Naive B cell (primary cell): ENCODE data around the gene ATP1B2. TPM values are rescaled to one million over a fixed set of nuclear protein-coding genes. Genes with fewer than 3 reads are reported as not detected.

ENCODE experiments used
- ATAC-seq, 2 donors: fragments of 150-1000 bp; cut with Tn5 transposase; 2 replicates each; pipeline ENCODE4 v1.10.0; 2021; ENCODE audit warnings: low read depth in 2 of 2, mild to moderate bottlenecking in 2 of 2, moderate library complexity in 2 of 2
- DNase-seq: peaks from one replicate; pipeline ENCODE4 v3.0.0; 2022
- H3K27ac Mint-ChIP-seq, 6 donors: one replicate each; pipeline ENCODE4 v1.8.0; 2020 to 2022; ENCODE audit warnings: mild to moderate bottlenecking in 6 of 6, mixed read lengths in 6 of 6, moderate library complexity in 5 of 6, inconsistent platforms in 2 of 6
- H3K27me3 Mint-ChIP-seq, 3 donors: one replicate each; pipeline ENCODE4 v1.8.0; 2021 to 2022; ENCODE audit warnings: mixed read lengths in 3 of 3, mild to moderate bottlenecking in 1 of 3
- H3K36me3 Mint-ChIP-seq, 2 donors: one replicate each; pipeline ENCODE4 v1.8.0; 2020 to 2022; ENCODE audit warnings: mixed read lengths in 2 of 2, inconsistent platforms in 1 of 2, mild to moderate bottlenecking in 1 of 2
- H3K4me1 Mint-ChIP-seq, 3 donors: one replicate each; pipeline ENCODE4 v1.8.0; 2020 to 2022; ENCODE audit warnings: mixed read lengths in 3 of 3, inconsistent platforms in 1 of 3, mild to moderate bottlenecking in 1 of 3, moderate library complexity in 1 of 3
- H3K4me3 Mint-ChIP-seq, 8 donors: one replicate each; pipeline ENCODE4 v1.8.0; 2020 to 2022; ENCODE audit warnings: mild to moderate bottlenecking in 8 of 8, mixed read lengths in 8 of 8, moderate library complexity in 8 of 8, inconsistent platforms in 2 of 8
- H3K9me3 Mint-ChIP-seq, 7 donors: one replicate each; pipeline ENCODE4 v1.8.0; 2020 to 2022; ENCODE audit warnings: mixed read lengths in 7 of 7, mild to moderate bottlenecking in 5 of 7, inconsistent platforms in 2 of 7, moderate library complexity in 1 of 7
- polyA plus RNA-seq, 6 donors: library from polyadenylated mRNA; unstranded; fragments of 300-500 nt; fragmentation: Illumina TruSeq; gene quantifications; one replicate each; pipeline ENCODE4 v1.2.3, GENCODE V29; 2021; ENCODE audit warnings: low read depth in 6 of 6

The ATP1B2 gene
- polyA plus RNA-seq, 6 donors from 2014 or later: 0.08 to 0.21 TPM; not detected in 4

- peaks cover 0 to 1% (median 0%) of the 10 kb centered on the region in 7 donors for H3K9me3 Mint-ChIP-seq
- ATAC-seq: no peak
- H3K4me1 Mint-ChIP-seq: peaks cover 15 to 18% (median 17%) of the 10 kb centered on the region in 3 donors
- H3K36me3 Mint-ChIP-seq: peaks cover 27 to 49% of the 10 kb centered on the region in 2 donors
- peaks cover 20 to 39% (median 37%) of the 10 kb centered on the region in 3 donors for H3K27me3 Mint-ChIP-seq
- no peak for DNase-seq
- H3K4me3 Mint-ChIP-seq: no peak overlapping the region
- no peak overlapping the region for H3K27ac Mint-ChIP-seq
Measured at GRCh38 chr17:7700510-7700909, 49.8 kb downstream of the ATP1B2 start.

GRCh38 chr17:7701681-7702080 lies 51.0 kb downstream of the ATP1B2 start:
- Mint-ChIP-seq H3K36me3 (peaks cover 16 to 44% of the 10 kb centered on the region in 2 donors), H3K27me3 (peaks cover 30 to 51% (median 49%) of the 10 kb centered on the region in 3 donors), H3K27ac (no peak overlapping the region), H3K9me3 (peaks cover 0 to 1% (median 0%) of the 10 kb centered on the region in 7 donors), H3K4me1 (peaks cover 22 to 23% (median 22%) of the 10 kb centered on the region in 3 donors), H3K4me3 (peak overlapping the region in 1 of 8 donors; percentile 59)
- no peak for DNase-seq
- no peak for ATAC-seq

- Mint-ChIP-seq H3K9me3 (peaks cover 0 to 1% (median 0%) of the 10 kb centered on the region in 7 donors), H3K27ac (peak overlapping the region in 1 of 6 donors; percentile 81), H3K4me3 (no peak overlapping the region), H3K36me3 (peaks cover 16 to 42% of the 10 kb centered on the region in 2 donors), H3K4me1 (peaks cover 22 to 23% (median 22%) of the 10 kb centered on the region in 3 donors), H3K27me3 (peaks cover 37 to 60% (median 58%) of the 10 kb centered on the region in 3 donors)
- DNase-seq: no peak
- ATAC-seq: no peak
Measured at GRCh38 chr17:7702776-7703175, 52.0 kb downstream of the ATP1B2 start.

- Mint-ChIP-seq H3K36me3 (peaks cover 11 to 42% of the 10 kb centered on the region in 2 donors), H3K9me3 (peaks cover 0 to 1% (median 0%) of the 10 kb centered on the region in 7 donors), H3K27ac (peak overlapping the region in 4 of 6 donors; percentile 2 to 81 (median 73)), H3K4me1 (peaks cover 22 to 23% (median 22%) of the 10 kb centered on the region in 3 donors), H3K27me3 (peaks cover 40 to 69% (median 65%) of the 10 kb centered on the region in 3 donors), H3K4me3 (peak overlapping the region in 7 of 8 donors; percentile 63 to 87 (median 77))
- DNase-seq (no peak), ATAC-seq (peak; percentile 52 to 57)
Measured at GRCh38 chr17:7703584-7704479, 53.1 kb downstream of the ATP1B2 start.

GRCh38 chr17:7704601-7705268 lies 54.0 kb downstream of the ATP1B2 start, which contains the start of gene EFNB3:
EFNB3 (plus strand) TSS chr17:7705202; CDS start chr17:7705599, 397 bp downstream.
- ATAC-seq (peak; percentile 39 to 41), DNase-seq (no peak)
- H3K27me3 Mint-ChIP-seq: peaks cover 40 to 74% (median 69%) of the 10 kb centered on the region in 3 donors
- H3K4me3 Mint-ChIP-seq: peak within 1 kb of the TSS in 7 of 8 donors; percentile 72 to 87 (median 77)
- peaks cover 0 to 1% (median 0%) of the 10 kb centered on the region in 7 donors for H3K9me3 Mint-ChIP-seq
- peak within 1 kb of the TSS in 4 of 6 donors; percentile 29 to 95 (median 80) for H3K27ac Mint-ChIP-seq
- H3K36me3 Mint-ChIP-seq: peaks cover 11 to 43% of the 10 kb centered on the region in 2 donors
- peaks cover 22 to 23% (median 23%) of the 10 kb centered on the region in 3 donors for H3K4me1 Mint-ChIP-seq

- Mint-ChIP-seq H3K27me3 (peaks cover 45 to 83% (median 77%) of the 10 kb centered on the region in 3 donors), H3K9me3 (peaks cover 0 to 3% (median 0%) of the 10 kb centered on the region in 7 donors), H3K27ac (peak overlapping the region in 3 of 6 donors; percentile 29 to 95 (median 74)), H3K36me3 (peaks cover 11 to 46% of the 10 kb centered on the region in 2 donors), H3K4me1 (peaks cover 30 to 31% (median 31%) of the 10 kb centered on the region in 3 donors), H3K4me3 (peak overlapping the region in 7 of 8 donors; percentile 2 to 80 (median 58))
- ATAC-seq: peak; percentile 36 to 46
- no peak for DNase-seq
Measured at GRCh38 chr17:7705269-7706255, 54.8 kb downstream of the ATP1B2 start.

GRCh38 chr17:7706631-7707354 lies 56.1 kb downstream of the ATP1B2 start:
- H3K4me1 Mint-ChIP-seq: peaks cover 30 to 35% (median 34%) of the 10 kb centered on the region in 3 donors
- H3K27me3 Mint-ChIP-seq: peaks cover 54 to 89% (median 81%) of the 10 kb centered on the region in 3 donors
- H3K4me3 Mint-ChIP-seq: peak overlapping the region in 3 of 8 donors; percentile 9 to 58 (median 27)
- no peak for ATAC-seq
- no peak for DNase-seq
- peaks cover 4 to 34% of the 10 kb centered on the region in 2 donors for H3K36me3 Mint-ChIP-seq
- peaks cover 0 to 4% (median 0%) of the 10 kb centered on the region in 7 donors for H3K9me3 Mint-ChIP-seq
- H3K27ac Mint-ChIP-seq: peak overlapping the region in 1 of 6 donors; percentile 32

Other genes with a start within 250 kb of the ATP1B2 start
- gene TMEM256, start 246.8 kb upstream of the ATP1B2 start, polyA plus RNA-seq: 10 to 100 TPM; 73.4 to 90.2 (median 81.3) TPM
- gene NLGN2, start 243.1 kb upstream of the ATP1B2 start, polyA plus RNA-seq: not detected
- not detected for gene SPEM1, start 230.6 kb upstream of the ATP1B2 start, polyA plus RNA-seq
- not detected for gene SPEM2, start 225.3 kb upstream of the ATP1B2 start, polyA plus RNA-seq
- not detected for gene SPEM3, start 222.1 kb upstream of the ATP1B2 start, polyA plus RNA-seq
- 10 to 100 TPM in 5 of 6 donors, 1 to 10 TPM in 1; 9.6 to 19.8 (median 13.5) TPM for gene TMEM102, start 215.5 kb upstream of the ATP1B2 start, polyA plus RNA-seq
- under 1 TPM in 1 of 6 donors, not detected in 5; 0.16 TPM for gene FGF11, start 211.4 kb upstream of the ATP1B2 start, polyA plus RNA-seq
- gene CHRNB1, start 205.9 kb upstream of the ATP1B2 start, polyA plus RNA-seq: 10 to 100 TPM; 12.6 to 21.6 (median 15.6) TPM
- 10 to 100 TPM in 4 of 6 donors, 1 to 10 TPM in 2; 5.3 to 19.2 (median 10.5) TPM for gene ZBTB4, start 171.3 kb upstream of the ATP1B2 start, polyA plus RNA-seq
- gene SLC35G6, start 169.5 kb upstream of the ATP1B2 start, polyA plus RNA-seq: under 1 TPM in 2 of 6 donors, not detected in 4; 0.14 to 0.39 TPM
- gene POLR2A, start 166.6 kb upstream of the ATP1B2 start, polyA plus RNA-seq: 10 to 100 TPM; 13.6 to 88.9 (median 47.1) TPM
- 10 to 100 TPM; 21.6 to 33.3 (median 28.0) TPM for gene TNFSF12, start 101.9 kb upstream of the ATP1B2 start, polyA plus RNA-seq
- 10 to 100 TPM; 32.2 to 43.1 (median 38.5) TPM for gene TNFSF13, start 92.2 kb upstream of the ATP1B2 start, polyA plus RNA-seq
- 10 to 100 TPM; 16.0 to 21.9 (median 18.2) TPM for gene SENP3, start 89.0 kb upstream of the ATP1B2 start, polyA plus RNA-seq
- gene CD68, start 71.3 kb upstream of the ATP1B2 start, polyA plus RNA-seq: 1 to 10 TPM; 3.3 to 7.4 (median 6.8) TPM
- 10 to 100 TPM; 27.8 to 59.7 (median 43.1) TPM for gene MPDU1, start 67.1 kb upstream of the ATP1B2 start, polyA plus RNA-seq
- gene SOX15, start 60.8 kb upstream of the ATP1B2 start, polyA plus RNA-seq: not detected
- gene FXR2, start 36.0 kb upstream of the ATP1B2 start, polyA plus RNA-seq: 10 to 100 TPM in 5 of 6 donors, 1 to 10 TPM in 1; 7.8 to 20.1 (median 12.5) TPM
- gene SAT2, start 23.1 kb upstream of the ATP1B2 start, polyA plus RNA-seq: 10 to 100 TPM; 34.2 to 42.5 (median 35.9) TPM
- gene SHBG, start 20.8 kb upstream of the ATP1B2 start, polyA plus RNA-seq: not detected
- gene TP53, start 36.6 kb downstream of the ATP1B2 start, polyA plus RNA-seq: 10 to 100 TPM; 25.2 to 53.9 (median 47.7) TPM
- gene WRAP53, start 37.6 kb downstream of the ATP1B2 start, polyA plus RNA-seq: 10 to 100 TPM in 5 of 6 donors, 1 to 10 TPM in 1; 3.2 to 14.9 (median 12.9) TPM
- not detected for gene EFNB3, start 54.3 kb downstream of the ATP1B2 start, polyA plus RNA-seq
- gene DNAH2, start 66.8 kb downstream of the ATP1B2 start, polyA plus RNA-seq: not detected
- 1 to 10 TPM in 3 of 6 donors, under 1 TPM in 3; 0.04 to 1.9 (median 0.99) TPM for gene KDM6B, start 183.3 kb downstream of the ATP1B2 start, polyA plus RNA-seq
- gene TMEM88, start 204.1 kb downstream of the ATP1B2 start, polyA plus RNA-seq: under 1 TPM in 1 of 6 donors, not detected in 5; 0.68 TPM
- 100 to 1,000 TPM; 121 to 158 (median 136) TPM for gene NAA38, start 206.6 kb downstream of the ATP1B2 start, polyA plus RNA-seq
- 1 to 10 TPM; 3.4 to 5.2 (median 3.7) TPM for gene CYB5D1, start 207.1 kb downstream of the ATP1B2 start, polyA plus RNA-seq
- 1 to 10 TPM in 5 of 6 donors, under 1 TPM in 1; 0.06 to 8.0 (median 3.4) TPM for gene CHD3, start 237.9 kb downstream of the ATP1B2 start, polyA plus RNA-seq